ENCODE measurements around the gene PLCB1.

PLCB1 gene

DNA sequence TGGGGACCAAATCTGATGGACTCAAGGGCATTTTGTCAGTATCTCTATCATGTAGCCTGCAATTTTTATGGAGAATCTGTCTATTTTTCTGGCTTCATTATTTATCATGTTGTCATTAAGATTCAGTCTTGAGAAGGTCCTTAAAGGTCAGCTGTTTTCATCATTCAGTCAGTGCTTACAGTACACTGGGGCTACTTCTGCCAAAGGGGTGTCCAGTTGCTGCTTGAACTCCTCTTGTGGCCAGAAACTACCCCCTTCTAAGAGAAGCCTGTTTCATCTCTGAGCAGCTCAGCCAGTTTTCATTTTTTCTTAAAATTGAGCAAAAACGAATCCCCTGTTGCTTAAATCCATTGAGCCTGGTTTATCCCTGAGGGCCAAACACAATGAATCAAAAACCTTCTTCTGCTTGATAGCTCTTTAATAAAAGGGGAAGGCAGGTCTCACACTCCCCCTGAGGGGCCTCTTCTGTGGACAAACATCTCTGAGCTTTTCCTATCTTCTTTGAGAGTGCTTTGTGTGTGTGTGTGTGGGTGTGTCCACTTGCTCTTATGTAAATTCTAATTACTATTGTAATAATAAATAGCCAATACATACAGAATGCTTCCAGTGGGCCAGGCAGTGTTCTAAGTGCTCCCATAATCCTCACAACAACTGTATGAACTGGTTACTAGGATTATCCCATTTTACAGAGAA is 172.2 kb downstream of the PLCB1 start:
- no peak for DNase-seq

- peak; percentile 40 to 66 (median 54) for DNase-seq
Measured at GRCh38 chr20:8305449-8305978, 173.4 kb downstream of the PLCB1 start.

DNA sequence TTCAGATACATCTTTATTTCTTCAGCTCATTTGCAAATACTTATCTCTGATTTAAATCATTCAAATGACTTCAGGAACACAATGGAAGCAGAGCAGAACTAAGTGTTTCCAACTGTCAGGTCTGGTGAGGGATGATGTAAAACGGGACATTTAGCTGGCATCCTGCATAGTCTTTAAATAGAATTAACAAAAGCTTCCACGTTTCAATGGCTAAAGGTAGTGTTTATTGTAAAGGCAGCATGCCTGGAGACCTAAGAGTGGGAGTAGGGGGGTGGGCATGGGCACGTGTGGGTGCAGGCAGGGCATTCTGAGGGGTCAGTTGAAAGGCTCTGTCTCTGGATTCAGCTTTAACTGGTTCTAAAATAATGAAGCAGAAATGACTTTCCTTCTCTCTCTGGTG is 174.9 kb downstream of the PLCB1 start:
- no peak for DNase-seq

DNA sequence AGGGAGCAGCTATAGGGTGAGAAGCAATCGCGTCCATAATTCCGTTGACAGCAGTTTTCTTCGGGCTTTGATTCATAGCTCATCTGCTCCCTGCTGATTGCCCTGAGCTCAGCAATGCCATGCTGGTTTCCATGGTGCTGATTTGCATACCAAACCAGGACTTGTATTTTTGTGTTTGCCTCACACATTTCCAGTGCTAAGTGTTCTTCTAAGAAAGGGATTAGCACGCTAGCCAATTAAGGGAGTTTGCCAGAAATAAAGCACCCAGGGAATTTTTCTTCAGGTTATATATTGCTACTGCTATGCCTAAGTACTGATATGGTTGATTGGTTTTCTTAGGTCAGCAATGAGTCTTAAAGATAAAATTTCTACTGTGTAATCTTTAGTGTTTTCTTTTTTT is 177.6 kb downstream of the PLCB1 start:
- no peak for DNase-seq

DNA sequence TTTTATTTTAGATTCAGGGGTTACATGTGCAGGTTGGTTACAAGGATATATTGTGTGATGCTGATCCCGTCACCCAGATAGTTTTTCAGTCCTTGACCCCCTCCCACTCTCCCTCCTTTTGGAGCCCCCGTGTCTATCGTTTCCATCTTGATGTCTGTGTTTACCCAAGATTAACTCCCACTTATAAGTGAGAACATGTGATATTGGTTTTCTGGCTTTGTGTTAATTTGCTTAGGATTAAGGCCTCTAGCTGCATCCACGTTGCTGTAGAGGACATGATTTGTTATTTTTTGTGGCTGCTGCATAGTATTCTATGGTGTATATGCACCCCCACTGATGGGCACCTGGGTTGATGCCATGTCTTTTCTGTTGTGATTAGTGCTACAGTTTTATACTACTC is 178.6 kb downstream of the PLCB1 start:
- no peak for DNase-seq

GRCh38 chr20:8313073-8313472 is 181.0 kb downstream of the PLCB1 start:
- no peak for DNase-seq

GRCh38 chr20:8315639-8316573 is 183.8 kb downstream of the PLCB1 start:
- no peak for DNase-seq

DNA sequence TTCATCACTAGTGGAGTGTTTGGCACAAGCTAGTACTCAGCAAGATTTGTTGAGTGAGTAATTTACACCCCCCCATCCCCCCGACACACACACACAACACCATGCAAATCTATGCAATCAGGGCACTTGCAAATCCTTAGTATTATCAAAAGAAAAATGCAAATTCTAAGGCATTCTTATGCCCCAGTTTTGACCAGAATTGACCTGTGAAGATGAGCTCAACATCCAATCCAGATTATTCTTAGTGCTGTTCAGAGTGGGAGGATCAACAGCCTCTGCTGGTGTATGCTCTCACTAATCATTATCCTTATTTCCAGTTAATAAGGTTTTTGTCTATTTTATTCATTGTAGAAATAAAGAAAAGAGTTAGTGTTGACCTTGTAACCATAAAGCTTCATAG is 185.4 kb downstream of the PLCB1 start:
- DNase-seq: no peak

DNA sequence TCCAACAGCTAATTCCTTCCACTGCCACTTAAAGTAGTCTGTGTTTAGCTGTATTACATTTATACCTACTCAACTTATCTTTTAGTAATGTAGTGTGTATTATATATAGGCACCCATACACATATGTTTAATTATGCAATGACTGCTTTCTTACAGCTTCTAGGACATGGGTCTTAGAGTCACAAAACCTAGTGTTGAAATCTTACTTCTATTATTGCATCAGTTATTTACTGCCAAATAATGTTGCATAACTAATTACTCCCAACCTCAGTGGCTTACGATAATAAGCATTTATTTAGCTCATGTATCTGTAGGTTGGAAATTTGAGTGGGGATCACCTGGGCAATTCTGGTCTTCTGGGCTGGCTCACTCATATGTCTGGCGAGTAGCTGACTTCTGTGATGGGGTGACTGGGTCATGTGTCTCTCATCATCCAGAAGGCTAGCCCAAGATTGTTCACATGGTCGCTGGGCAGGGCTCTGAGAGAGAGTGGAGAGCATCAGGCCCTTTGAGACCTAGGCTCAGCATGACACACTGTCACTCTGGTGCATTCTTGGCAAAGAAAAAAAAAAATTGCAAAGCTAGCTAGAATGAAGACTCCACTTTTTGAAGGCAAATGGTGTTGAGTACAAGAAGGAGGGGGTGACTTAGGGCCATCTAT is 187.0 kb downstream of the PLCB1 start:
- DNase-seq: no peak

DNA sequence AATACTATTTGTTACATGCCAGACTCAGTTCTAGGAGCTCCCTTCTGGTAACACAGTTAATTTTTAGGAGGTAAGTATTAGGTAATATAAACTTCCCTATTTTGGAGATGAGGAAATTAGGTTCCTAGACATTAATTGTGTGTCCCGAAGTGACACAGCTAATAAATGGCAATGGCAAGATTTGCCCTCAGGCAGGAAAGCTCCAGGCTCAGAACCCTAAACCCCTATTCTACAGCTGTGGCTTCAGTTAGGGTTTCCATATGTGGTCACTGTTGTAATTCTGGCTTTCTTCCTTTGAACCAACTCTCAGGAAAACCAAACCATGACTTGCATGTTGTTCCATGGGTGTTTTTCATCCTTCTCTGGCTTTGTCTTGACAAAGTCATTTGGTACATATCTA is 188.2 kb downstream of the PLCB1 start:
- no peak for DNase-seq

DNA sequence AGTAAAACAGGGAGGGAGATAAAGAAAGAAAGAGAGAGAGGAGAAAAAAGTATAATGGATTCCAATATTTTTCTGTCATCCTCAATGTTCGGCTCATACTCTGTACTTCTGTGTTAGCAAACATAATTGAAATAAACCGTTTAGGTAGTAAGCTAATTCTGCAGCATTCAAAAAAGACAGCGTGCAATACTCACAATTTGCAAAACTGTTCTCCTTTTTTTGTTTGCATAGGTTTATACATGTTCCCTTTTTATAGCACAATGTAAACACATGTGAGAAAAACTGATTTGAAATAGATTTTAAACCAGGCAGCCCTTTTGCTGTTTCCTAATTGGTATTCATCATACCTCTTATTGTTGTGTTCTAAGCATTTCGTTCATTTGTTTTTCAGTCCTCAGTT is 188.9 kb downstream of the PLCB1 start:
- no peak for DNase-seq

DNA sequence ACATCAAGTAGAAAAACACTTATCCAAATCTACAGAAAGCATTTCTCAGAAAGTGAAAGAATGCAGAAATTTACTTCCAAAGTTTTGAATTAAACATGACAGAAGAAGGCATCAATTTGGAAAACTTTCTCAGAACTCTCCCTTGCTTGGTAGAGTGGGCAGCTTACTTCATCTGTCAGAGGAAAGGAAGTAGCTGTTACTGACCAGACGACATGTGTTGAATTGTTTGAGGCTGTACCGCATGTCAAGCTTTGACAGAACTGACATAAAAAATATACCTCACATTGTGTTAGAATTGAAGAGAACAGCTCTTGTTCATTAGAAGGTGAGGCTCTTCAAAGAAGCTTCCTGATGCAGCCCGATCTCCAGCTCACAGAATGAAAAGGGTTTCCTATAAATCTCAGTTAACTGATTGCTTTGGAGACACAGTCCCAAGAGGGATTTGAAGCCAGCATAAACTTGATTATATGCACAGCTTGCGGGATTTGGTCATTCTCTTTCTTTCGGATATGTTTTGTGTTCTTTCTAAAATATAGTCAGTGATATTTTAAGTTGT is 190.7 kb downstream of the PLCB1 start:
- DNase-seq: no peak

DNA sequence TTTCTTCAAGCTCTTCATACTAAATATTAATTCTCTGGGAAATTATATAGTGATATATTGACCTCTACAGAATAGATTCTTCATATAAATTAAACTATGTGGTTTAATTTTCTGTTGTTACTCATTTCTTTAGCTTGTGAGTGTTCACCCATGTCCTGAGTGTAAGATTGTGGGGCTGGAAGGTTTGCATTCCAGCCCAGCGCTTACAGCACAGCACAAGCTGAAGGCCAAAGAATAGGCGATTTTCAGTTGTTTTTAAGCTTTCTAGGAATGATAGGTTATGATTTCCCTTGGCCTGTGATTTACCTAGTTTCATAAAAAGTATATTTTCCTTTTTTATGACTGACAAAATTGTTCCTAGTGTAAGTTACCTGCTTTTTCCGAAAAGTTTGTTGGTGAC is 194.1 kb downstream of the PLCB1 start:
- DNase-seq: no peak

GRCh38 chr20:8326899-8327298 is 194.8 kb downstream of the PLCB1 start:
- no peak for DNase-seq

GRCh38 chr20:8328189-8328588 is 196.1 kb downstream of the PLCB1 start:
- no peak for DNase-seq

- no peak for DNase-seq
Measured at GRCh38 chr20:8330319-8330784, 198.3 kb downstream of the PLCB1 start.

DNA sequence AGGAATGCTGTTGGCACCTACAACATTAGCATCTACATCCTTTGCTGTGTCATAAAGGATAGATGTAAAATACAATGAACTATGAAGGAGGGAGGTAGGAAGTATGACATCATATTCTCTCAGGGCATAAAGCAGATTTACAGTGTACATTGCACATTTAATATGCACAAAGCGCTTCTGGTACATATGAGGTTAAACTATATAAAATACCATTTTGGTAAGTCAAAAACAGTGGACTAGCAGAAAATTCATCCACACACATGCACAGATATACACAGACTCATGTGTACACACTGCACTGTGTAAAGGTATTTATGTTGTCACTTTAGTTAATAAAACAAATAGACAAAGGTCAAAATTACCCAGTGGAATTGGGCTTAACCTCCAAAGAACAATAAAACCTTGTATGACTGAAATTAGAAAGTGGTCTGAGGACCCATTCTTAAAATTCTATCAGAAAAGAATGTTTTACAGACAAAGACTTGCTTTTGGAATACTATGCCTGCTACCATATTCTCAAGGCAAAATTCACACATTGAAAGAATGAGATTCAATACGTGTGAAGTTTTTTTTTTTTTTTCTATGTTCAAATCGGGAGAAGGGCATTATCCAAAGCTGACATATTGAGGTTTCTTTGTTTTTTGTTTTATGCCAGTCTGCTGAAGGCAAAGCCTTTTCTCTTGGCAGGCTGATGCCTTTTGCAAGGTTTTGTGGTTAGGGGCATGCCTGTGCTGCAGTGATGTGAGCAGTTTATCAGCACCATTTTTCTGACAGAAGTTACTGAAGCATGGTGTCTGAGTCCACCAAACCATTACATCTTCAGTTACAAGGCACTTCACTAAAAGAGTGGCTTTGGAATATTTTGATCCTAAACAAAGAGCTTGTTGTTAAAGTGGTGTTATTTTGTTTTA is 199.0 kb downstream of the PLCB1 start:
- DNase-seq: no peak

- no peak for DNase-seq
Measured at GRCh38 chr20:8331740-8332412, 199.8 kb downstream of the PLCB1 start.

DNA sequence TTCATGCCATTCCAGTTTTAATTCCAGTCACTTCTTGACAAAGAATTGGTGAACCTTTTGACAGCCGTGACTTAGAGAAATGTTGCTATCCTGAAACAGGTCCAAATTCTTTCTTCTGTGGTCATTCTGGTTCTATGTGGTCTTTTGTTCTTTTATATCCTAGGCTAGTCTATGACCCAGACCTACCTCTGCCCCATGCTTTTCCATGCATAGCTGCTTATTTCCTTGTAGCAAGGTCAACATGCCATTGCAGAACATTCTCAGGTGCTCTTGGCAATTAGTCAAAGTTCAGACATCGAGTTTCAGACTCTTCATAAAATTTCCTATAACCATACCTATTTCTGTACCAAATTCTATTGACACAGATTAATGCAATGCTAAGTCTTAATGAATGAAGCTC is 202.6 kb downstream of the PLCB1 start:
- DNase-seq: no peak

DNA sequence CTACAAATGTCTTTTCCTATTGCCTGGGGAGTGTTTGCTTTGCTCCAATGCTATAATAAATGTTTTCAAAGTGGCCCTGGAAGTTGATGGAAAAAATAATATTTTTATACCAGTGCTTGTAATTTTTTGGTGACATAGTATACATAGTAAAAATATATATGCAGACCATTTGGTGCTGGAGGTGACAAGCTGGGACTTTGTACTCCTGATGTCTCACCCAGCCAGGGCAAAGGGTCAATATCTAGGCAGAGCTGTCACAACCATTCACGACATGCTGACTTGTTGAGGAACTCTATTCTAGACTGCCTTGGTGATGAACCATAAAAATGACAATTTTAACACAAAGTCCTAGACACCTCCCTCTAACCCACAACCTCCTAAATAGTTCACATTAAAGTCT is 203.0 kb downstream of the PLCB1 start:
- DNase-seq: no peak

GRCh38 chr20:8335495-8336195 is 203.6 kb downstream of the PLCB1 start:
- DNase-seq: no peak

Data from T-helper 1 cell (primary cell).